ENCODE results near the gene TAF6. TPM values are rescaled to one million over a fixed set of nuclear protein-coding genes. Genes with fewer than 3 reads are reported as not detected.
A peak's percentile ranks its signal among the peaks of the same experiment; 100 is the strongest.

Gene TAF6
- total and polyA plus RNA-seq, 10 donors, result 16.5 to 44.0 (median 36.2) TPM

DNA sequence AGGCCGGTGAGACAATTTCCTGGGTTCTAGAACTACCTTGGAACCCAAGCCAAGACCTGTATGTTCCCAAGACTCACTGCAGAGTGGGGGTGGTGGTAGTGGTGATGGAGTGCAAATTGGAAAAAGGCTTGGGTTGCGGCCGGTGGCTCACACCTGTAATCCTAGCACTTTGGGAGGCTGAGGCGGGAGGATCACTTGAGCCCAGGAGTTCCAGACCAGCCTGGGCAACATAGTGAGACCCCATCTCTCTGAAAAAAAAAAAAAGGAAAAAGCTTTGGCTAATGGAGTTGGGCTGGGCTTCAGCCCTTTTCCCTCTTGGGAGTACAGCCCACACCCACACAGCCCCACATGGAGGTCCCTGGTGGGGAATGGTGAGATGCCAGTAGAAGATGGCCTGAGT, 13.6 kb downstream of the TAF6 start:
- intact Hi-C loops (cut with DNase I; ENCODE audit: low total_unique reads), result no loop called here
- 91 to 97% (median 93%) methylated on average over 4 of the region's 4 CpGs for WGBS, 5 donors
- Histone ChIP-seq H3K27me3 (replicated peaks in 1 of 7) (no peaks in the 10 kb centered on the region), H3K36me3 (peaks cover 0 to 76% (median 49%) of the 10 kb centered on the region in 6 donors), H3K4me3 (no peak overlapping the region), H3K9me3 (no peaks in the 10 kb centered on the region), H3K4me1 (peaks cover 0 to 16% (median 11%) of the 10 kb centered on the region in 6 donors), H3K27ac (no peak overlapping the region)
- TF ChIP-seq POLR2A (IDR thresholded peaks at IDR 0.05) (no peak), POLR2AphosphoS5 (IDR thresholded peaks at IDR 0.05) (no peak)
- TF ChIP-seq, protein P1, sequence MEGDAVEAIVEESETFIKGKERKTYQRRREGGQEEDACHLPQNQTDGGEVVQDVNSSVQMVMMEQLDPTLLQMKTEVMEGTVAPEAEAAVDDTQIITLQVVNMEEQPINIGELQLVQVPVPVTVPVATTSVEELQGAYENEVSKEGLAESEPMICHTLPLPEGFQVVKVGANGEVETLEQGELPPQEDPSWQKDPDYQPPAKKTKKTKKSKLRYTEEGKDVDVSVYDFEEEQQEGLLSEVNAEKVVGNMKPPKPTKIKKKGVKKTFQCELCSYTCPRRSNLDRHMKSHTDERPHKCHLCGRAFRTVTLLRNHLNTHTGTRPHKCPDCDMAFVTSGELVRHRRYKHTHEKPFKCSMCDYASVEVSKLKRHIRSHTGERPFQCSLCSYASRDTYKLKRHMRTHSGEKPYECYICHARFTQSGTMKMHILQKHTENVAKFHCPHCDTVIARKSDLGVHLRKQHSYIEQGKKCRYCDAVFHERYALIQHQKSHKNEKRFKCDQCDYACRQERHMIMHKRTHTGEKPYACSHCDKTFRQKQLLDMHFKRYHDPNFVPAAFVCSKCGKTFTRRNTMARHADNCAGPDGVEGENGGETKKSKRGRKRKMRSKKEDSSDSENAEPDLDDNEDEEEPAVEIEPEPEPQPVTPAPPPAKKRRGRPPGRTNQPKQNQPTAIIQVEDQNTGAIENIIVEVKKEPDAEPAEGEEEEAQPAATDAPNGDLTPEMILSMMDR (IDR thresholded peaks at IDR 0.05 in 8 of 11, conservative IDR thresholded peaks at IDR 0.05 in 3 of 11), result no peak
- no peak for DNase-seq

DNA sequence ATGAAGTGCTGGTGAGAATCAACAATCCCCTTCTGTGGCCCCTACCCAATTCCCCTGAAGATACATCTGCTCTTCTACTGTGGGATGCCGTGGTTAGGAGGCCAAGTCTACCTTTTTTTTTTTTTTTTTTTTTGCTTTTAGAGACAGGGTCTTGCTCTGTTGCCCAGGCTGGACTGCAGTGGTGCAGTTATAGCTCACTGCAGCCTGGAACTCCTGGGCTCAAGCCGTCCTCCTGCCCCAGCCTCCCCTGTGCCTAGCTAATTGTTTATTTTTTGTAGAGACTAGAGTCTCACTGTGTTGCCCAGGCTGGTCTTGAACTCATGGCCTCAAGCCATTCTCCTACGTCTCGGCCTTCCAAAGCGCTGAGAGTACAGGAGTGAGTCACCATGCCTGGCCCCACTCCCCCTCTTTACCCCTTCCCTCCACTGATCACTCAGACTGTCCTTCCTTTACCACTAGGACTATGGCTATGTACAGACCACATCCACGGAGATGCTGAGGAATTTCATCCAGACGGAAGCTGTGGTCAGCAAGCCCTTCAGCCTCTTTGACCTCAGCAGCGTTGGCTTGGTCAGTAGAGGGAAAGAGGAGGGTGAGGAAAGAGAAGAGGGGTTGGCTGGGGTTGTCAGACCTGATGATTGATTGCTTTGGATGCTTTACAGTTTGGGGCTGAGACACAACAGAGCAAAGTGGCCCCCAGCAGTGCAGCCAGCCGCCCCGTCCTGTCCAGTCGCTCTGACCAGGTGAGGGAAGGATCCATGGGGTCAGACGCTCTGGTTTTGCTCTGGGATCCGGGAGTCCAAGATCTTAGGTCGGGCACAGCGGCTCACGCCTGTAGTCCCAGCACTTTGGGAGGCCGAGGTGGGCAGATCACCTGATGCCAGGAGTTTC, 16.0 kb downstream of the TAF6 start:
- no peak overlapping the region for H3K27ac ChIP-seq
- DNase-seq, result no peak
- peaks cover 13 to 36% (median 30%) of the 10 kb centered on the region in 6 donors for H3K4me1 ChIP-seq
- 91 to 94% (median 92%) methylated on average over 17 of the region's 17 CpGs for WGBS, 5 donors
- no peaks in the 10 kb centered on the region for H3K27me3 ChIP-seq (replicated peaks in 1 of 7)
- intact Hi-C loops (cut with DNase I; ENCODE audit: low total_unique reads), result no loop called here
- TF ChIP-seq POLR2A (IDR thresholded peaks at IDR 0.05) (no peak), POLR2AphosphoS5 (IDR thresholded peaks at IDR 0.05) (no peak)
- H3K4me3 ChIP-seq, result peak overlapping the region in 1 of 8 donors; percentile 99
- peaks cover 0 to 69% (median 38%) of the 10 kb centered on the region in 6 donors for H3K36me3 ChIP-seq
- H3K9me3 ChIP-seq, result no peaks in the 10 kb centered on the region

DNA sequence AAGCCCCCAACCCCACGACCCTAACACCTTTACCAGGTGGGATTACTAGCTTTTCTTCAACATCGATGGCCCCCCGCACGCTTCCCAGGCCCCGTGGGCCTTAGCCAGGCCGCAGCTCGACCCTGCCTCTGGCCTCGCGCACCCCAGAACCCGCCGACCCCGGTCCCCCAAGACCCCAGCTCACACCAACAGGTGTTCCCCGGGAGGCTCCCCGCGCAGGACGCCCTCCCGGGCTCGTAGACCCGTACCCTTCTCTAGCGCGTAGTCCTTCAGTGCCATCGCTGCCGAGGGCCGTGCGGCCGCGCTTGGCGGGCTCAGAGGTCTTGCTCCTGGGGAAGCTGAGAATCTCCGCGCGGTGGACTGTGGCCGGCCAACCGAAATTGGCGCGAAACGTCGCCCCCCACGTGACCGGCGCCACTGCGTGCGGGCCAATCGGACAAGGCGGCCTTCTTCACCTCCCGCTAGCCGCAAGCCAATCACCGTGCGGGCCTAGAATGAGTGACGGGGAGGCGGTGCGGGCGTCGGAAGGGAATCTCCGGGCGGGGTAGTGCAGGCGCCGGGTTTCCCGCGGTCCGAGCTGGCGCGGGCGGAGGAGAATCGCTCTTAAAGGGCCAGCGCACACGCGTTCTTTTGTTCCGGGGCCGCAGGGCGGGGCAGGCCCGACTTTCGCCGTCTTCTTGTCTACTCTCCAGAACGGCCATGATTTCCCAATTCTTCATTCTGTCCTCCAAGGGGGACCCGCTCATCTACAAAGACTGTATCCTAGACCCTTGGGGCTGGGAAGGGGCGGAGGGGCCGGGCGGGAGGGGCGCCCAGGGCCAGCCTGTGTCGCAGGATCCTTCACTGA, 17.9 kb downstream of the TAF6 start, which contains the start of the genes AP4M1 and MCM7:
AP4M1 (plus strand) TSS at position 628 of the 847 bp plus-strand sequence; CDS start at position 700, 72 bp downstream.
MCM7 (minus strand) TSS at position 382 of the 847 bp plus-strand sequence; CDS start at position 279, 103 bp downstream.
- TF ChIP-seq POLR2AphosphoS5 (IDR thresholded peaks at IDR 0.05) (peak; percentile 71 to 89 (median 86)), POLR2A (IDR thresholded peaks at IDR 0.05) (no peak)
- TF ChIP-seq, protein P1 (IDR thresholded peaks at IDR 0.05 in 8 of 11, conservative IDR thresholded peaks at IDR 0.05 in 3 of 11), result peak in 1 of 11 experiments; percentile 35
- intact Hi-C loops (cut with DNase I; ENCODE audit: low total_unique reads), result no loop called here
- peaks cover 0 to 69% (median 40%) of the 10 kb centered on the region in 6 donors for H3K36me3 ChIP-seq
- no peaks in the 10 kb centered on the region for H3K27me3 ChIP-seq (replicated peaks in 1 of 7)
- no peaks in the 10 kb centered on the region for H3K9me3 ChIP-seq
- H3K4me1 ChIP-seq, result peaks cover 13 to 38% (median 32%) of the 10 kb centered on the region in 6 donors
- H3K4me3 ChIP-seq, result peak within 1 kb of the TSS; percentile 58 to 99 (median 90)
- peak; percentile 100 for DNase-seq
- WGBS, 5 donors, result 0 to 1% (median 1%) methylated on average over 37 to 80 of the region's 80 CpGs
- H3K27ac ChIP-seq, result peak within 1 kb of the TSS; percentile 79 to 97 (median 93)

DNA sequence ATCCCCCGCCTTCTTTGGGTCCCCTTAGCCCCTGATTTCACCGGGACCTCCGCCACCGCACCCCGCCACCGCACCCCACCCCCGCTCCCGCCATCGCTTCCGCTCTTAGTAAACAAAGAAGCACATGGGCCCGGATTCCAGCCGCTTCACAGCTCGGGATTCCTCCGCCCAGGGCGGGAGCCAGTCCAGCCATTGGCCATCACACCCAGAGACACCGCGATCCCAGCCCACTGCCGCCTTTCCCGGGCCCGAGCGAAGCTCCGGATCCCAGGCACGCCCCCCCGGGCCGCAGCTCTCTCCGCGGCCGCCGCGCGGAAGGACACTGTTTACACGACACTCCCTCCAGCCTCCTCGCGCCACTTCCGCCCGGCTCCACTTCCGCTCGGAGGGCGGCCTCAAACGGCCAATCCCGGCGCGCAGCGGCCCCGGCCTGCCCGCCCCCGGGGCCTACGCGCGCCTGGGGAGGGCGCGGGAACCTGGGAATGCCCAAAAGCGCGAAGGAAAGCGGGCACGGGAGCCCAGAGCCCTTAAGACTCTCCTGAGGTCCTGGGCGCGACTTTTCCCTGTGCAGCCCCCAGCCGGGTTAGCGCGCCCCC, 18.6 kb downstream of the TAF6 start:
- no peaks in the 10 kb centered on the region for H3K27me3 ChIP-seq (replicated peaks in 1 of 7)
- DNase-seq, result peak; percentile 96
- H3K9me3 ChIP-seq, result no peaks in the 10 kb centered on the region
- 0 to 1% (median 0%) methylated on average over 37 to 61 of the region's 61 CpGs for WGBS, 5 donors
- peaks cover 13 to 38% (median 32%) of the 10 kb centered on the region in 6 donors for H3K4me1 ChIP-seq
- H3K4me3 ChIP-seq, result peak overlapping the region; percentile 58 to 99 (median 90)
- peak overlapping the region; percentile 63 to 97 (median 93) for H3K27ac ChIP-seq
- intact Hi-C loops (cut with DNase I; ENCODE audit: low total_unique reads), result no loop called here
- TF ChIP-seq POLR2A (IDR thresholded peaks at IDR 0.05), result peak in 1 of 3 donors; percentile 13
- TF ChIP-seq, protein P1 (IDR thresholded peaks at IDR 0.05 in 8 of 11, conservative IDR thresholded peaks at IDR 0.05 in 3 of 11), result peak in 4 of 11 experiments; percentile 8 to 20 (median 16)
- peak; percentile 90 to 94 (median 91) for TF ChIP-seq POLR2AphosphoS5 (IDR thresholded peaks at IDR 0.05)
- peaks cover 0 to 69% (median 43%) of the 10 kb centered on the region in 6 donors for H3K36me3 ChIP-seq

Data from spleen (tissue), 11 donors.